Mucosa of rectum (tissue), 2 donors: ENCODE data around the gene CHGA.

ENCODE experiments used
- H3K27ac ChIP-seq, 2 donors: one replicate each; pipeline ENCODE4 v1.7.0; 2013; ENCODE audit warnings: inconsistent platforms in 2 of 2, low read depth in 2 of 2, low read length in 2 of 2
- H3K27me3 ChIP-seq, 2 donors: one replicate each; pipeline ENCODE4 v1.7.0; 2013; ENCODE audit warnings: low read length in 2 of 2; ENCODE audit not compliant: control insufficient read depth in 2 of 2, insufficient read depth in 2 of 2
- H3K36me3 ChIP-seq, 2 donors: one replicate each; pipeline ENCODE4 v1.7.0; 2013; ENCODE audit warnings: low read length in 2 of 2; ENCODE audit not compliant: control insufficient read depth in 2 of 2, insufficient read depth in 2 of 2
- H3K4me1 ChIP-seq, 2 donors: one replicate each; pipeline ENCODE4 v1.7.0; 2013; ENCODE audit warnings: low read length in 2 of 2, mild to moderate bottlenecking in 1 of 2; ENCODE audit not compliant: control insufficient read depth in 2 of 2, insufficient read depth in 2 of 2
- H3K4me3 ChIP-seq, 2 donors: one replicate each; pipeline ENCODE4 v1.7.0; 2013; ENCODE audit warnings: low read length in 2 of 2
- H3K9ac ChIP-seq, 2 donors: one replicate each; pipeline ENCODE4 v1.7.0; 2013; ENCODE audit warnings: low read length in 2 of 2, low read depth in 1 of 2, mild to moderate bottlenecking in 1 of 2
- H3K9me3 ChIP-seq, 2 donors: one replicate each; pipeline ENCODE4 v1.7.0; 2013; ENCODE audit warnings: low read length in 2 of 2; ENCODE audit not compliant: control insufficient read depth in 2 of 2
- donor health status: healthy.
- donor health status: Normal muscosa, but diverticular disease.

Gene CHGA

GRCh38 chr14:92922155-92922735 lies 705 bp upstream of the CHGA start:
- Histone ChIP-seq H3K9me3 (no peaks in the 10 kb centered on the region), H3K4me3 (no peak overlapping the region), H3K9ac (no peak overlapping the region), H3K4me1 (no peaks in the 10 kb centered on the region), H3K27ac (no peak overlapping the region), H3K27me3 (no peaks in the 10 kb centered on the region), H3K36me3 (no peaks in the 10 kb centered on the region)

GRCh38 chr14:92923744-92924103 lies 774 bp downstream of the CHGA start:
- Histone ChIP-seq H3K36me3 (no peaks in the 10 kb centered on the region), H3K27me3 (no peaks in the 10 kb centered on the region), H3K9ac (no peak overlapping the region), H3K27ac (no peak overlapping the region), H3K4me1 (no peaks in the 10 kb centered on the region), H3K9me3 (no peaks in the 10 kb centered on the region), H3K4me3 (no peak overlapping the region)

- no peaks in the 10 kb centered on the region for H3K4me1 ChIP-seq
- no peak overlapping the region for H3K4me3 ChIP-seq
- no peak overlapping the region for H3K9ac ChIP-seq
- H3K9me3 ChIP-seq, result no peaks in the 10 kb centered on the region
- H3K36me3 ChIP-seq, result no peaks in the 10 kb centered on the region
- no peak overlapping the region for H3K27ac ChIP-seq
- H3K27me3 ChIP-seq, result no peaks in the 10 kb centered on the region
Measured at GRCh38 chr14:92924247-92924646, 1.3 kb downstream of the CHGA start.

- H3K9ac ChIP-seq, result no peak overlapping the region
- no peak overlapping the region for H3K27ac ChIP-seq
- H3K4me3 ChIP-seq, result no peak overlapping the region
- H3K27me3 ChIP-seq, result no peaks in the 10 kb centered on the region
- H3K9me3 ChIP-seq, result no peaks in the 10 kb centered on the region
- no peaks in the 10 kb centered on the region for H3K36me3 ChIP-seq
- no peaks in the 10 kb centered on the region for H3K4me1 ChIP-seq
Measured at GRCh38 chr14:92925446-92925845, 2.5 kb downstream of the CHGA start.

GRCh38 chr14:92926180-92926845 lies 3.4 kb downstream of the CHGA start:
- no peak overlapping the region for H3K9ac ChIP-seq
- H3K27me3 ChIP-seq, result no peaks in the 10 kb centered on the region
- no peak overlapping the region for H3K27ac ChIP-seq
- no peak overlapping the region for H3K4me3 ChIP-seq
- H3K9me3 ChIP-seq, result no peaks in the 10 kb centered on the region
- no peaks in the 10 kb centered on the region for H3K4me1 ChIP-seq
- no peaks in the 10 kb centered on the region for H3K36me3 ChIP-seq

- Histone ChIP-seq H3K27ac (no peak overlapping the region), H3K9me3 (no peaks in the 10 kb centered on the region), H3K4me3 (no peak overlapping the region), H3K9ac (no peak overlapping the region), H3K27me3 (no peaks in the 10 kb centered on the region), H3K36me3 (no peaks in the 10 kb centered on the region), H3K4me1 (no peaks in the 10 kb centered on the region)
Measured at GRCh38 chr14:92926931-92927330, 4.0 kb downstream of the CHGA start.

GRCh38 chr14:92927349-92928257 lies 4.7 kb downstream of the CHGA start:
- no peaks in the 10 kb centered on the region for H3K36me3 ChIP-seq
- H3K4me1 ChIP-seq, result no peaks in the 10 kb centered on the region
- H3K4me3 ChIP-seq, result no peak overlapping the region
- no peak overlapping the region for H3K9ac ChIP-seq
- H3K27ac ChIP-seq, result no peak overlapping the region
- H3K9me3 ChIP-seq, result no peaks in the 10 kb centered on the region
- H3K27me3 ChIP-seq, result no peaks in the 10 kb centered on the region

GRCh38 chr14:92928258-92928629 lies 5.3 kb downstream of the CHGA start:
- Histone ChIP-seq H3K9ac (no peak overlapping the region), H3K27me3 (no peaks in the 10 kb centered on the region), H3K27ac (no peak overlapping the region), H3K4me1 (no peaks in the 10 kb centered on the region), H3K9me3 (no peaks in the 10 kb centered on the region), H3K4me3 (no peak overlapping the region), H3K36me3 (no peaks in the 10 kb centered on the region)

- no peaks in the 10 kb centered on the region for H3K9me3 ChIP-seq
- no peaks in the 10 kb centered on the region for H3K27me3 ChIP-seq
- no peaks in the 10 kb centered on the region for H3K4me1 ChIP-seq
- H3K4me3 ChIP-seq, result no peak overlapping the region
- H3K27ac ChIP-seq, result no peak overlapping the region
- H3K9ac ChIP-seq, result no peak overlapping the region
- H3K36me3 ChIP-seq, result no peaks in the 10 kb centered on the region
Measured at GRCh38 chr14:92928961-92929688, 6.2 kb downstream of the CHGA start.
